Stimulated activated CD8-positive, alpha-beta memory T cell treated with anti-CD3 and anti-CD28 coated beads, Interleukin-12 subunit alpha, Interleukin-12 subunit beta, amount 100 ng/mL, for 4 hours (primary cell): ENCODE data around the gene SHROOM3.

Experiments used
- DNase-seq: peaks from one replicate; pipeline ENCODE4 v3.0.0-alpha.2; 2020; ENCODE audit warnings: low read depth

The SHROOM3 gene

DNA sequence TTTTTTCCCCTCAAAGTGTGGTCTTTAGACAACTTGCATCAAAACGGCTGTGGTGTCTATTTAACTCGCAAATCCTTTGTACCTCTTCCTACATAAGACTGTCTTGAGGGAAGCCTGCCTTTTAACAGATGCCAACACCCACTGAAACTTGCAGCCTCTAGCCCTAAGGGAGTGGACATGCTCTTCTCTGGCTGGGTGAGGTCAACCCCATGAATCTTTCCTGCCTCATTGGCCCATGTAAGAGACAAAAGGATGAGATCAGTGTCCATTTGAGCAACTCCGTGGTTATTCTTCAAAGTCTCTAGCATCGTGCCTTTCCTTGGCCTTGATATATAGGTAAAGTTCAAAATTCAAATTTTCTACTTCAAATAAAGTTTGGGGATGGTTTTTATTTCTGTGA is 134.7 kb downstream of the SHROOM3 start:
- no peak for DNase-seq

GRCh38 chr4:76570141-76570973 is 135.3 kb downstream of the SHROOM3 start:
- no peak for DNase-seq

DNA sequence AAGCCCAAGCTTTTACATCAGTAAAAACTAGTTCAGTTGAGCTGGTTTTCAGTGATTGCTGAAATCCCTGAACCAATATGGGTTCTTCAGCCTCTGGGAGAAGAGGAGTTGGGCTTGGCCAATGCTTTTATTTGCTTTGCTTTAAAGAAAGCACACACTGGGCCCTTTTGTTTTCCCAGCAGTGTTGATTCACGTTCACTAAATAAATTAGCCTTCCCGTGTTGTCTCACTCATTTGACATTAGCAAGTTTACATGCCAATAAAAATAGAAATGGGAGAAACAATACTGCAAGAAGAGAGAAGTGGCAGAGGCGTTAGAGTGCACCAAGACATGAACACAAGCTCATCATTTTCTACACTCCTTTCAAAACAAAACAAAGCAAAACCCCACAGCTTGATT is 136.2 kb downstream of the SHROOM3 start:
- DNase-seq: no peak

DNA sequence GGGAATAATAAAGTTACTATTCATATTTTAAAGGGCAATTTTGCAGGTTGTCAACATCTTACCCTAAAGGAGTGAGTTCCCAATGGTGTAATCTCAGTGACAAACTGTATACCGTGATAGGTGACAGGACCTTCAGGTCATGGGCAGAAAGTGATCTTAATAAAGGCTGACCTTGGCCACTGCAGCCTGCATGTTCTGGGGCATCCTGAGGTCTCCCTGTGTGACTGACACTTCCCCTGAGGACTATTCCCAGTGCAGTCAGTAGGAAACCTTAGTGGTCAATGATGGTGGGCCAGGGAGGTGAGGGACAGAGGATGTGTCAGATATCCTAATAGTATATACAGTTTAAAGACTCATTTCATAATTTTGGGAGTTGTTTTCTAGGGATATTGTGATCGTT is 137.2 kb downstream of the SHROOM3 start:
- no peak for DNase-seq

DNA sequence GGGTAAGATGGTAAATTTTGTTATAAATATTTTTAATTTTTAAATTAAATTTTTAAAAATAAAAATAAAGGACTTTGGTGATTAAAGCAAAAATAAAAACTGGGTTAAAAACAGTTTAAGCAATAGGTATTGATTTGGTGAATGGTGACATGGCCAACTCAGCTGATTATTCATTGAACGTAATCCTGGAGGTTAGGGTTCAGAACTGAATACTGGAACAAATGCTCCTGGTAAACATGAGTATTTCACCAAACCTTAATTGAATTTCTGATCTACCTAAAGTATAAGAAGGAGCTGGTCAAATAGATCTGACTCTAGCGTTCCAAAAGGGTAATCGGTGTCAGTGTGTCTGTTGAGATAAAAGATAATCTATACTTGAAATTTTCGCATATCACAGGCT is 141.8 kb downstream of the SHROOM3 start:
- no peak for DNase-seq

DNA sequence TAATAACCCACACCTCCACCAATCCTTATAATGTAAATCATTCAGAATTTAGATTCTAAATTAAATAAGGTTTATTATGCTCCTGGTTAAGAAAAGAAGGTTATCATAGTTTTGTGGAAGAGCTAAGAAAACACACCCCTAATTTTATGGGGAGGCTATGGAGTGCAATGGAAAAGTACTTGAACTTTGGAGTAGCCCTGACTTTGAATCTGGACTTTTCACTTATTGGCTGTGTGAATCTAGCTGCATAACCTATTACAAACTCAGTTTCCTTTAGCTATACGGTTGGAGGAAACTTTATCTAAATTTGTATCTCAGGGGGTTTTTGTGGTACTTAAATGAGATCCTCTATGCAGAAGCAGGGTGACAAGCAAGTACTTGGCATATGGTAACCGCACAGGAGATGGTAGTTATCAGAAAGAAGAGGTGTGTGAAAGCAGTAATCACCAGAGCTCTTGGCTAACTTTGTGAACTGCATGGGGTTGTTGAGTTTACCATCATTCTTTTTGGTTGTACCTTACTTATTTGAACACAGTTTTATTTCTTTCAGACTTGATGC is 143.1 kb downstream of the SHROOM3 start:
- DNase-seq: no peak

GRCh38 chr4:76579596-76580375 is 144.8 kb downstream of the SHROOM3 start:
- DNase-seq: no peak

DNA sequence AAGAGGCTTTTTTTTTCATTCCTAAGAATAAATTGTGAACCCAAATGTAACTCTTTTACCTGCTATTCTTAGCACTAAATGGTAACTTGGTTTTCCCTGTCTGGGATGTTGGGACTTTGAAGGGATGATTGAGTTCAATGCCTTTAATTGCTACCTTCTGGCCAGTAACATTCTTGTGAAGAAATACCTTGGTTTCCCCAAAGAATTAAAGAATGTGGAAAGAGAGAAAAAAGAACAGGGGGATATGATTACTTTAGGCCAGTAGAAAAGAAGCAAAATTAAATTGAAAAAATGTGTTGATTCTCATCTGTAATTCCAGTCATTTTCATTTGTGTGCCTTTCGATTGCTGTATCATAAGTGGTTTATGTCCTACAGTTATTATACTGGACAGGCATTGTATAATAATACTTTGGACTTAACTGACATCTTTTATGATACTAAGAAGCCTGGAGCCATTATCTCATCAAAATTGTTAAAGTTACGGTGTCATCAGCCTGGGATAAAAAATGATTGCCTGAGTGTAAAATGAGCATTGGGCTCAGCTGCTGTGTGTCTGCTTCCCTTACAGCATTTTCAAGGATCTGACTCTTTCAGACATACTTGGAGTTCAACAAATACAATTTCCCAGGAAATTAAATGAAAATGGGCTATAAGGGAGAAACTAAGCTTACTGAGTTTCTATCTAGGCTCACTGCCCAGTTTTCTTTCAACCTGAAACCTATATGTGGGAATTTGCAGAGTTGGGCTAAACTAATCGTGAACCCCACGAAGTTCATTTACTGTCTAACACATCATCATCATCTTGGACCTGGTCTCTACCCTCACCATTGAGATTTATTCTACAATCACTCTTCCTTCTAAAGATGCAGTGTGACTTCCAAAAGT is 146.3 kb downstream of the SHROOM3 start:
- no peak for DNase-seq

DNA sequence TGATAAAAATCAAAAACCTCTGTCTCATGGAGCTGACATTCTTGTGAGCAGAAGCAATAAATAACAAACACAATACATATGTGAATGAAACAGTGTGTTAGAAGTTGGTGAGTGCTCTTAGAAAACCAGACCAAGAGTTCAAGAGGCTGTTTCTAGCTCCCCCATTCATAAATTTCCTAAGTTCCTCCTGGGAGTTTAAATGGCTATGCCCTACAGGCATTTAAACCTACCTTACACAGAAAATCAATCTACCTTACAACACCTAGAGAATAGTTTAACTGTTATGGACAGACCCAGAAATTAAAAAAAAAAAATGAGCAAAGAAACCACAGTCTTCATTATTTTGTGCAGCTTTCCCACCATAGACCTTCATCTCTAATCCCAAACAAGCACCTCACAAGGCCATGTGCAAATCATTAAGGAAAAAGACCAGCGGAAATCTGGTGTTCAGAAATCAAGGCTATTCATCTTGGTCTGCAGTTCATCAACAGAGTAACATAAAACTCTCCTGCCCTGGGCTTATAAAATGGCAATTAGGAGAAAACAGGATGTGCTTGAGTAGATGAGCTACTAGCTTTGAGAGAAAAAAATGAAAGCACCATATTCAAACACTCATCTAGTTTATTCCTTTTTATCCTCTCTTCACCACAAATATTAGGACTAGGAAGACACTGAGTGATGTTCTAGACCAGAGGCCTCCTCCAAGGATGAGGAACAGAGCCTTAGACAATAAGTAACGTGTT is 147.2 kb downstream of the SHROOM3 start:
- no peak for DNase-seq

- no peak for DNase-seq
Measured at GRCh38 chr4:76582817-76583087, 147.7 kb downstream of the SHROOM3 start.

- no peak for DNase-seq
Measured at GRCh38 chr4:76584241-76585152, 149.5 kb downstream of the SHROOM3 start.

GRCh38 chr4:76585272-76585671 is 150.2 kb downstream of the SHROOM3 start:
- no peak for DNase-seq

GRCh38 chr4:76585897-76586360 is 150.9 kb downstream of the SHROOM3 start:
- no peak for DNase-seq

GRCh38 chr4:76588274-76588673 is 153.2 kb downstream of the SHROOM3 start:
- no peak for DNase-seq

GRCh38 chr4:76589402-76589801 is 154.4 kb downstream of the SHROOM3 start:
- DNase-seq: no peak

DNA sequence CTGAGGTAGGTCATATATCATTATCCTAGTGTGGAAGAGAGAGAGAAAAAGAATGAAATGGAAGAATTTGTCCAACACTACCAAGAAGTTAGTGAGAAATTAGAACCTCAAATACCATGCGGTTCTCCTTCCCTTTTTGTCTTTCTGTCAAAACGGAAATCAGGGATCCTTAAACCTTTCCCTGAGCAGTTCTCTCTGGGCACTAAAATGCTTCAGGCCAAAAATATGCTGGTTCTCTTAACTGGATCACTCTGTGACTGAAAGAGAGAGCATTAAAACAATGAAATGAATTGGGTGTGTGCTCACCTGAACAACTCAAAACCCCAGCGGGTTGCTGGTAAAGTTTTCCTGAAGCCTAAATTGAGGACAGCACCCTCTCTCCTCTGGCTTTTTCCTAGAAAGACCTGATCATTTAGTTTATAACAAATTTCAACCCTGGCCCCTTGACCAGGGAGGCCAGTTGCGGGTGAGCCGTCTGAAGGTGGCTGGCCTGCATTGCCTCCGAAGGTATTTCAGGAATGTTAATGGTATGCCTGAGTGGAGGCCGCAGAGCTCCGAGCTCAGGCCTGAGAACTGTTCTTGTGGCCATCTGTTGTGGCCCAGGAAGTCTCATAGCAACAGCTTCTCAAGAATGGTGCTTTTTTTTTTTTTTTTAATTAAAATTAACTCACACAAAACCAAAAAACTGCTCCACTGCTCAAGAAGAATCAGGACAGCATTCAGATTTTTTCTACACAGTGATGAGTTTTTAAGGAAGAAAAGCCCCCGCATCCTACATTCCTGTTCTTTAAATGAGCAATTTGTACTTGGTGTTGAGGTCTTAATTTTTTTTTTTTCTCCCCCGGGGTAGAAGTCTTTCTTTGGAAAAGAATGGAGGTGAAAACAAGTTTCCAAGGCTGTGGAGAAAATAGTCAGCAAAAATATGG is 155.1 kb downstream of the SHROOM3 start:
- no peak for DNase-seq

GRCh38 chr4:76590798-76591281 is 155.8 kb downstream of the SHROOM3 start:
- DNase-seq: no peak

- no peak for DNase-seq
Measured at GRCh38 chr4:76591992-76592391, 157.0 kb downstream of the SHROOM3 start.

GRCh38 chr4:76592460-76592859 is 157.4 kb downstream of the SHROOM3 start:
- DNase-seq: no peak
